ENCODE results near the gene OARD1.

DNA sequence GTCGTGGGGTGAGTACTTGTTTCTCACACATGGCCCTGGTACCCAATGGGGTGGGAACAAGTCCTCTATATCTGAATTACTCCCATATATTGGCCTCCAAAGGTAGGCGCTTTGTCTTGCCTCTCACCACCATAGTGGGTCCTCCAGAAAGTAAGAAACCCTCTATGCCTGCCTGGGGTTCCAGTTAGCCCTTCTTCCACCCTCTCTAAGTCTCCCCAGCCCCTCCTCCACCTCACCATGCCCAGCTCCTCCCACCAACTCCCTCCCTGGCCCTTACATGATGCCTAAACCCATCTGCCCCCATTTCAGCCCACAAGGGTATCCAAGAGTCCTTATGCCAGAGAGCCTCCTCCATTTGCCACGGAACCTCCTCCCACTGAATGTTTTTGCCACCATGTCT, 29.0 kb downstream of the OARD1 start:
- TF ChIP-seq ELF4 (IDR thresholded peaks at IDR 0.05): no peak
- no peak for TF ChIP-seq BHLHE40 (IDR thresholded peaks at IDR 0.05; ENCODE audit: borderline replicate concordance)
- TF ChIP-seq SUZ12 (IDR thresholded peaks at IDR 0.05): no peak
- TF ChIP-seq FOXM1 (IDR thresholded peaks at IDR 0.05; ENCODE audit: borderline replicate concordance): no peak
- TF ChIP-seq, protein P1, sequence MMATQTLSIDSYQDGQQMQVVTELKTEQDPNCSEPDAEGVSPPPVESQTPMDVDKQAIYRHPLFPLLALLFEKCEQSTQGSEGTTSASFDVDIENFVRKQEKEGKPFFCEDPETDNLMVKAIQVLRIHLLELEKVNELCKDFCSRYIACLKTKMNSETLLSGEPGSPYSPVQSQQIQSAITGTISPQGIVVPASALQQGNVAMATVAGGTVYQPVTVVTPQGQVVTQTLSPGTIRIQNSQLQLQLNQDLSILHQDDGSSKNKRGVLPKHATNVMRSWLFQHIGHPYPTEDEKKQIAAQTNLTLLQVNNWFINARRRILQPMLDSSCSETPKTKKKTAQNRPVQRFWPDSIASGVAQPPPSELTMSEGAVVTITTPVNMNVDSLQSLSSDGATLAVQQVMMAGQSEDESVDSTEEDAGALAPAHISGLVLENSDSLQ (IDR thresholded peaks at IDR 0.05): no peak
